C4-2B (cell line): ENCODE results near the gene MYCN.

Experiments used
- CTCF ChIP-seq: fragments of 450-650 bp; conservative IDR thresholded peaks from 2 replicates; pipeline ENCODE4 v1.5.1; 2017; ENCODE audit warnings: mild to moderate bottlenecking
- ZFX ChIP-seq: fragments of 450-650 bp; IDR thresholded peaks from 2 replicates; pipeline ENCODE4 v1.6.1; 2017

DNA sequence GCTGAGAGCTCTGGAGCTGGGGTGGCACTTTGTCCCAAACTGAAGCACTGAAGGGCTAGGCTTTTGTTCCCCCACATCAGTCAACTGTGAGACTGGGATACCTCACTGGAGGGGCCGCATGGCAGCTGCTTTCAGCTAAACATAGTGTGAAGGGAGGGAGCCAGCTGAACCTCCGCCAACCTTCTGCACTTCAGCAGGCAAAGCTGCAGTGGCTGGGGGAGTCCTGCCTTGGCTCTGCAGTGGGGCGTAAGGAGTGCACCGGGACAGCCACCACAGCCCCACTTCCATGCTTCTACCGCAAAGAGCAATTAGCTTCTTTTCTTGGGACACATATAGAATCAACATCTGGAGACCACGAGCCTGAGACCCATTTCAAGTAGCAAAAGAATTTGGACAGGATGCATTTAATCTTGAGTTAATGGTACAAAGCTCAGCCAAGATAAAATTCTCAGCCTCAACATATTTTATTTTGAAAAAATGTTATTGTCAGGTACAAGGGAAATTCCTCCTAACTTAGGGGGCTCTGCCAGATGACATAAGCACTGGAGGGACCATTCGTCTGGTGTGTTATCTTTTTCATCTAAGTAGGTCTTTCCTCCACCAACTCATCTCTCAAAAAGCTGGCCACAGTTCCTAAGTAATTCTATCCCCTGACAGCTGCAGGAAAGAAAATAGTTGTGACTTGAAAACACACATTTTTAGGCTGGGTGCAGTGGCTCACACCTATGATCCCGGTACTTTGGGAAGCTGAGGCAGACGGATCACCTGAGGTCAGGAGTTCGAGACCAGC, 25.6 kb upstream of the MYCN start:
- TF ChIP-seq CTCF (no peak), ZFX (no peak)
